ENCODE data around the gene RAC3.

RAC3 gene

GRCh38 chr17:82029391-82029790 lies 2.1 kb upstream of the RAC3 start:
- DNase-seq, result no peak

DNA sequence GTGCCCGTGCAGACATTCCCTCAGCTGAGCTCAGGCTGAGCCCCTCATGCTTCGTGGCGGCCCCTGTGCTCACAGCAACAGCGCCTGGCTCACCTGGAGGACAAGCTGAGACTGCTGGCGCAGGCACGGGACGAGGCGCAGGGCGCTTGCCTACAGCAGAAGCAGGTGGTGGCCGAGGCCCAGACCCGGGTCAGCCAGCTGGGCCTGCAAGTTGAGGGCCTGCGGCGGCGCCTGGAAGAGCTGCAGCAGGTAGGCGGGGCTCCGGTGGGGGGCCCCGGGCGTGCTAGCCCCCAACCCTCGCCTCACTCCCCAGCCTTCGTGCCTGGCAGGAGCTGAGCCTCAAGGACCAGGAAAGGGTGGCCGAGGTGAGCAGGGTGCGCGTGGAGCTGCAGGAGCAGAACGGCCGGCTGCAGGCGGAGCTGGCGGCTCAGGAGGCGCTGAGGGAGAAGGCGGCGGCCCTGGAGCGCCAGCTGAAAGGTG lies 1.4 kb upstream of the RAC3 start:
- peak overlapping the region in 1 of 2 experiments; percentile 76; a peak in 2 of 4 replicates for H3K4me3 ChIP-seq (ENCODE audit: low read depth in 1 of 2, low read length in 2 of 2)
- H3K4me1 ChIP-seq (ENCODE audit: insufficient read depth, low read length), result peaks cover 35% of the 10 kb centered on the region
- peaks cover 45% of the 10 kb centered on the region for H3K36me3 ChIP-seq (ENCODE audit: insufficient read depth, low read length)
- ATAC-seq (ENCODE audit: insufficient read depth, low read depth) (peak; percentile 1; the same call in 2 of the 3 replicates), DNase-seq (no peak)
- no peaks in the 10 kb centered on the region for H3K9me3 ChIP-seq (ENCODE audit: insufficient read depth, low read length, severe bottlenecking)
- peak overlapping the region; percentile 78; the same call in 1 of the 2 replicates for H2AFZ ChIP-seq (ENCODE audit: low read depth, low read length)
- TF ChIP-seq, protein P1, sequence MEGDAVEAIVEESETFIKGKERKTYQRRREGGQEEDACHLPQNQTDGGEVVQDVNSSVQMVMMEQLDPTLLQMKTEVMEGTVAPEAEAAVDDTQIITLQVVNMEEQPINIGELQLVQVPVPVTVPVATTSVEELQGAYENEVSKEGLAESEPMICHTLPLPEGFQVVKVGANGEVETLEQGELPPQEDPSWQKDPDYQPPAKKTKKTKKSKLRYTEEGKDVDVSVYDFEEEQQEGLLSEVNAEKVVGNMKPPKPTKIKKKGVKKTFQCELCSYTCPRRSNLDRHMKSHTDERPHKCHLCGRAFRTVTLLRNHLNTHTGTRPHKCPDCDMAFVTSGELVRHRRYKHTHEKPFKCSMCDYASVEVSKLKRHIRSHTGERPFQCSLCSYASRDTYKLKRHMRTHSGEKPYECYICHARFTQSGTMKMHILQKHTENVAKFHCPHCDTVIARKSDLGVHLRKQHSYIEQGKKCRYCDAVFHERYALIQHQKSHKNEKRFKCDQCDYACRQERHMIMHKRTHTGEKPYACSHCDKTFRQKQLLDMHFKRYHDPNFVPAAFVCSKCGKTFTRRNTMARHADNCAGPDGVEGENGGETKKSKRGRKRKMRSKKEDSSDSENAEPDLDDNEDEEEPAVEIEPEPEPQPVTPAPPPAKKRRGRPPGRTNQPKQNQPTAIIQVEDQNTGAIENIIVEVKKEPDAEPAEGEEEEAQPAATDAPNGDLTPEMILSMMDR (IDR thresholded peaks at IDR 0.05; ENCODE audit: borderline replicate concordance, extremely low read depth, low read length, poor library complexity, severe bottlenecking), result no peak
- no peak for TF ChIP-seq EZH2 (IDR thresholded peaks at IDR 0.05; ENCODE audit: borderline replicate concordance, low read depth, low read length, severe bottlenecking)
- H3K9ac ChIP-seq (ENCODE audit: low read depth, low read length), result peak overlapping the region; percentile 72
- H3K27ac ChIP-seq (ENCODE audit: low read length), result peak overlapping the region; percentile 81
- H3K79me2 ChIP-seq (ENCODE audit: insufficient read depth, low read length), result peaks cover 10% of the 10 kb centered on the region; the same call in 1 of the 2 replicates
- H3K27me3 ChIP-seq (ENCODE audit: insufficient read depth, low read length, poor library complexity), result no peaks in the 10 kb centered on the region
- peak overlapping the region; percentile 76 for H3K4me2 ChIP-seq (ENCODE audit: insufficient read depth, low read length)
- H4K20me1 ChIP-seq (ENCODE audit: insufficient read depth, low read length), result peaks cover 28% of the 10 kb centered on the region

More at GRCh38 chr17:82029391-82029790, 2.1 kb upstream of the RAC3 start:
- Histone ChIP-seq H2AFZ (ENCODE audit: low read depth, low read length) (no peak overlapping the region), H3K79me2 (ENCODE audit: insufficient read depth, low read length) (peaks cover 14% of the 10 kb centered on the region), H3K27me3 (ENCODE audit: insufficient read depth, low read length, poor library complexity) (no peaks in the 10 kb centered on the region), H4K20me1 (ENCODE audit: insufficient read depth, low read length) (peaks cover 30% of the 10 kb centered on the region), H3K36me3 (ENCODE audit: insufficient read depth, low read length) (peaks cover 45% of the 10 kb centered on the region), H3K4me1 (ENCODE audit: insufficient read depth, low read length) (peaks cover 41% of the 10 kb centered on the region), H3K4me3 (ENCODE audit: low read depth in 1 of 2, low read length in 2 of 2) (no peak overlapping the region), H3K4me2 (ENCODE audit: insufficient read depth, low read length) (peak overlapping the region; percentile 76; the same call in 1 of the 2 replicates), H3K9ac (ENCODE audit: low read depth, low read length) (no peak overlapping the region), H3K27ac (ENCODE audit: low read length) (no peak overlapping the region), H3K9me3 (ENCODE audit: insufficient read depth, low read length, severe bottlenecking) (no peaks in the 10 kb centered on the region)
- ATAC-seq (ENCODE audit: insufficient read depth, low read depth), result no peak
- no peak for TF ChIP-seq EZH2 (IDR thresholded peaks at IDR 0.05; ENCODE audit: borderline replicate concordance, low read depth, low read length, severe bottlenecking)
- TF ChIP-seq, protein P1 (IDR thresholded peaks at IDR 0.05; ENCODE audit: borderline replicate concordance, extremely low read depth, low read length, poor library complexity, severe bottlenecking), result no peak

DNA sequence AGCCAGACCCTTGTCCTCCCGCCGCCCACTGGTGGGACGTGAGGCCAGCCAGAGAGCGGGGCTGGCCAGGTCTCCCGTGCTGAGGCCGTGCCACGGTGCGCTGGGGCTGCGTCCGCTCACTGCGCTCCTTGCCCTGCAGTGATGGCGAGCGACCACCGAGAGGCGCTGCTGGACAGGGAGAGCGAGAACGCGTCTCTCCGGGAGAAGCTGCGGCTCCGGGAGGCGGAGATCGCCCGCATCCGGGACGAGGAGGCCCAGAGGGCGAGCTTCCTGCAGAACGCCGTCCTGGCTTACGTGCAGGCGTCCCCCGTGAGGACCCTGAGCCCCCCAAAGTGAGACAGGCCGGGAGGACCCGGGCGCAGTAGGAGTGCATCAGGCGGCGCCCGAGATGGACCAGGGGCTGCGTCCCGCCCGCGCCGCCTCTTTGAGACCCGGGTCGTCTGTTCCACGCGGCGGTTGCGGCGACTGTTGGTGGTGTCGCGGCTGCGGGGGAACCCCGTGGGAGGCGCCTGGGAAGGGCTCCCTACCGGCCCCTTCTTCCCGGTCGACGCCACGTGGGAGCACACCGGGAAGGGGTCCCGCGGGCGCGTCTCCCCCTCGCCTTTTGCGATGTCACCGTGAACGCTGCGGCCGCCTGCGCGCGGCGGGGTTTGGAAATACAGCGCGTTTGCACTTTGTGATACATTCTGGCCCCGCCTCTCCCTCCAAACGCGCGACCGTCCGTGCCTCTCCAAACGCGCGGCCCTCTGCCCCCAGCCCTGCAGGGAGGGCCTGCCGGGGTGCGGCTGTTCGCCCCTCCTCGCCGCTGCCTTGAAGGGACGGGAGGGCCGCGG lies 792 bp upstream of the RAC3 start:
- Histone ChIP-seq H4K20me1 (ENCODE audit: insufficient read depth, low read length) (peaks cover 28% of the 10 kb centered on the region), H3K79me2 (ENCODE audit: insufficient read depth, low read length) (peaks cover 10% of the 10 kb centered on the region; the same call in 1 of the 2 replicates), H3K27ac (ENCODE audit: low read length) (peak overlapping the region; percentile 81), H3K4me1 (ENCODE audit: insufficient read depth, low read length) (peaks cover 32% of the 10 kb centered on the region), H3K9ac (ENCODE audit: low read depth, low read length) (peak overlapping the region; percentile 72), H3K27me3 (ENCODE audit: insufficient read depth, low read length, poor library complexity) (no peaks in the 10 kb centered on the region), H3K4me3 (ENCODE audit: low read depth in 1 of 2, low read length in 2 of 2) (peak overlapping the region; percentile 33 to 76; a peak in 3 of 4 replicates), H3K36me3 (ENCODE audit: insufficient read depth, low read length) (peaks cover 45% of the 10 kb centered on the region), H2AFZ (ENCODE audit: low read depth, low read length) (peak overlapping the region; percentile 78), H3K4me2 (ENCODE audit: insufficient read depth, low read length) (peak overlapping the region; percentile 76), H3K9me3 (ENCODE audit: insufficient read depth, low read length, severe bottlenecking) (no peaks in the 10 kb centered on the region)
- DNase-seq (peak; percentile 89), ATAC-seq (ENCODE audit: insufficient read depth, low read depth) (peak; percentile 74)
- no peak for TF ChIP-seq EZH2 (IDR thresholded peaks at IDR 0.05; ENCODE audit: borderline replicate concordance, low read depth, low read length, severe bottlenecking)
- TF ChIP-seq, protein P1 (IDR thresholded peaks at IDR 0.05; ENCODE audit: borderline replicate concordance, extremely low read depth, low read length, poor library complexity, severe bottlenecking), result peak; percentile 98

Measured in DND-41 (cell line).